Measurements from ENCODE around the gene SCO2. TPM values are rescaled to one million over a fixed set of nuclear protein-coding genes. Genes with fewer than 3 reads are reported as not detected.
A peak's percentile ranks its signal among the peaks of the same experiment; 100 is the strongest.

The SCO2 gene
- total and polyA plus RNA-seq, 9 of the 15 experiments (the other 6 are each of a cell fraction or from before 2014, with no cell fraction given): 0.34 to 4.0 (median 1.1) TPM; not detected in 3

DNA sequence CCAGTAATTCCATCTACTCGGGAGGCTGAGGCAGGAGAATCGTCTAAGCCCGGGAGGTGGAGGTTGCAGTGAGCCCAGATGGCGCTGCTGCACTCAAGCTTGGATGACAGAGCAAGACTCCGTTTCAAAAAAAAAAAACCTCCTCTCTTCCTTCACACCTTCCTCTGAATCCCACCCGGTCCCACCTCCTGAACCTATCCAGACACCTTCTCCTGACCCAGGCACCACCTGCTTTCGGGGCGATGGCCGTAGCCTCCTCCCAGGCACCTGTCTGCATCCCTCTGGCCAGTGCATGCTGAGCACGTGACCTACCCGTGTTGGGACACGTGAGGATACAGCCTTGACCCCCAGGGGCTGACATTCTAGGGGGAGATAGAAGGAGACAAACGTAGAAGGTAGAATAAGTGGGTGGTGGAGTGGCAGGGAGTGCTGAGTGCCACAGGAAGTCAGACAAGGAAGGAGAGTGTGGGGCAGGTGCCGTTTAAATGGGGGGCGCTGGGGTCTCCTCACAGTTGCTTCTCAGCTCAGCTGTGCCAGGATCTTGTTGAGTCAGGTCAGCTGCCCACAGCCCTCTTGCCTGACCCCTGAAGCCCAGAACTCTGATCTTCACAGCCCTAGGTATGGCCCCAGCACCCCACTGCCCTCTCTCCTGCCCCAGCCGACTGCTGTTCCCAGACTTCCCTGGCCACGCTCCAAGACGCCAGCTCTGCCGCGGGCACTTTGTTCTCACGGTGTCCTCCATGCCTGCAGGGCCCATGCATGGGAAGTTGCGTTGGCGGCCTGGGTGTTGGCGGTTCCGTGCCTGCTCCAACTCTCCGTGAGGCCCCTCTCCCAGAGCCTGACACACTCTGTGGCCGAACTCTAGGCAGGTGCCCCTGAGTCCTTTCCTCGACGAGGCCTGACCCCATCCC is 39.9 kb downstream of the SCO2 start (continued):
- TF ChIP-seq, protein P1, sequence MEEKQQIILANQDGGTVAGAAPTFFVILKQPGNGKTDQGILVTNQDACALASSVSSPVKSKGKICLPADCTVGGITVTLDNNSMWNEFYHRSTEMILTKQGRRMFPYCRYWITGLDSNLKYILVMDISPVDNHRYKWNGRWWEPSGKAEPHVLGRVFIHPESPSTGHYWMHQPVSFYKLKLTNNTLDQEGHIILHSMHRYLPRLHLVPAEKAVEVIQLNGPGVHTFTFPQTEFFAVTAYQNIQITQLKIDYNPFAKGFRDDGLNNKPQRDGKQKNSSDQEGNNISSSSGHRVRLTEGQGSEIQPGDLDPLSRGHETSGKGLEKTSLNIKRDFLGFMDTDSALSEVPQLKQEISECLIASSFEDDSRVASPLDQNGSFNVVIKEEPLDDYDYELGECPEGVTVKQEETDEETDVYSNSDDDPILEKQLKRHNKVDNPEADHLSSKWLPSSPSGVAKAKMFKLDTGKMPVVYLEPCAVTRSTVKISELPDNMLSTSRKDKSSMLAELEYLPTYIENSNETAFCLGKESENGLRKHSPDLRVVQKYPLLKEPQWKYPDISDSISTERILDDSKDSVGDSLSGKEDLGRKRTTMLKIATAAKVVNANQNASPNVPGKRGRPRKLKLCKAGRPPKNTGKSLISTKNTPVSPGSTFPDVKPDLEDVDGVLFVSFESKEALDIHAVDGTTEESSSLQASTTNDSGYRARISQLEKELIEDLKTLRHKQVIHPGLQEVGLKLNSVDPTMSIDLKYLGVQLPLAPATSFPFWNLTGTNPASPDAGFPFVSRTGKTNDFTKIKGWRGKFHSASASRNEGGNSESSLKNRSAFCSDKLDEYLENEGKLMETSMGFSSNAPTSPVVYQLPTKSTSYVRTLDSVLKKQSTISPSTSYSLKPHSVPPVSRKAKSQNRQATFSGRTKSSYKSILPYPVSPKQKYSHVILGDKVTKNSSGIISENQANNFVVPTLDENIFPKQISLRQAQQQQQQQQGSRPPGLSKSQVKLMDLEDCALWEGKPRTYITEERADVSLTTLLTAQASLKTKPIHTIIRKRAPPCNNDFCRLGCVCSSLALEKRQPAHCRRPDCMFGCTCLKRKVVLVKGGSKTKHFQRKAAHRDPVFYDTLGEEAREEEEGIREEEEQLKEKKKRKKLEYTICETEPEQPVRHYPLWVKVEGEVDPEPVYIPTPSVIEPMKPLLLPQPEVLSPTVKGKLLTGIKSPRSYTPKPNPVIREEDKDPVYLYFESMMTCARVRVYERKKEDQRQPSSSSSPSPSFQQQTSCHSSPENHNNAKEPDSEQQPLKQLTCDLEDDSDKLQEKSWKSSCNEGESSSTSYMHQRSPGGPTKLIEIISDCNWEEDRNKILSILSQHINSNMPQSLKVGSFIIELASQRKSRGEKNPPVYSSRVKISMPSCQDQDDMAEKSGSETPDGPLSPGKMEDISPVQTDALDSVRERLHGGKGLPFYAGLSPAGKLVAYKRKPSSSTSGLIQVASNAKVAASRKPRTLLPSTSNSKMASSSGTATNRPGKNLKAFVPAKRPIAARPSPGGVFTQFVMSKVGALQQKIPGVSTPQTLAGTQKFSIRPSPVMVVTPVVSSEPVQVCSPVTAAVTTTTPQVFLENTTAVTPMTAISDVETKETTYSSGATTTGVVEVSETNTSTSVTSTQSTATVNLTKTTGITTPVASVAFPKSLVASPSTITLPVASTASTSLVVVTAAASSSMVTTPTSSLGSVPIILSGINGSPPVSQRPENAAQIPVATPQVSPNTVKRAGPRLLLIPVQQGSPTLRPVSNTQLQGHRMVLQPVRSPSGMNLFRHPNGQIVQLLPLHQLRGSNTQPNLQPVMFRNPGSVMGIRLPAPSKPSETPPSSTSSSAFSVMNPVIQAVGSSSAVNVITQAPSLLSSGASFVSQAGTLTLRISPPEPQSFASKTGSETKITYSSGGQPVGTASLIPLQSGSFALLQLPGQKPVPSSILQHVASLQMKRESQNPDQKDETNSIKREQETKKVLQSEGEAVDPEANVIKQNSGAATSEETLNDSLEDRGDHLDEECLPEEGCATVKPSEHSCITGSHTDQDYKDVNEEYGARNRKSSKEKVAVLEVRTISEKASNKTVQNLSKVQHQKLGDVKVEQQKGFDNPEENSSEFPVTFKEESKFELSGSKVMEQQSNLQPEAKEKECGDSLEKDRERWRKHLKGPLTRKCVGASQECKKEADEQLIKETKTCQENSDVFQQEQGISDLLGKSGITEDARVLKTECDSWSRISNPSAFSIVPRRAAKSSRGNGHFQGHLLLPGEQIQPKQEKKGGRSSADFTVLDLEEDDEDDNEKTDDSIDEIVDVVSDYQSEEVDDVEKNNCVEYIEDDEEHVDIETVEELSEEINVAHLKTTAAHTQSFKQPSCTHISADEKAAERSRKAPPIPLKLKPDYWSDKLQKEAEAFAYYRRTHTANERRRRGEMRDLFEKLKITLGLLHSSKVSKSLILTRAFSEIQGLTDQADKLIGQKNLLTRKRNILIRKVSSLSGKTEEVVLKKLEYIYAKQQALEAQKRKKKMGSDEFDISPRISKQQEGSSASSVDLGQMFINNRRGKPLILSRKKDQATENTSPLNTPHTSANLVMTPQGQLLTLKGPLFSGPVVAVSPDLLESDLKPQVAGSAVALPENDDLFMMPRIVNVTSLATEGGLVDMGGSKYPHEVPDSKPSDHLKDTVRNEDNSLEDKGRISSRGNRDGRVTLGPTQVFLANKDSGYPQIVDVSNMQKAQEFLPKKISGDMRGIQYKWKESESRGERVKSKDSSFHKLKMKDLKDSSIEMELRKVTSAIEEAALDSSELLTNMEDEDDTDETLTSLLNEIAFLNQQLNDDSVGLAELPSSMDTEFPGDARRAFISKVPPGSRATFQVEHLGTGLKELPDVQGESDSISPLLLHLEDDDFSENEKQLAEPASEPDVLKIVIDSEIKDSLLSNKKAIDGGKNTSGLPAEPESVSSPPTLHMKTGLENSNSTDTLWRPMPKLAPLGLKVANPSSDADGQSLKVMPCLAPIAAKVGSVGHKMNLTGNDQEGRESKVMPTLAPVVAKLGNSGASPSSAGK (IDR thresholded peaks at IDR 0.05): peak; percentile 88
- no peak for TF ChIP-seq NFIX (CRISPR knock-in tag; IDR thresholded peaks at IDR 0.05; ENCODE audit: low read depth)
- peak; percentile 75 for TF ChIP-seq POLR2G (IDR thresholded peaks at IDR 0.05; ENCODE audit: low read depth, low read length)
- no peak for TF ChIP-seq ZNF311 (CRISPR knock-in tag; IDR thresholded peaks at IDR 0.05)
- TF ChIP-seq REST (IDR thresholded peaks at IDR 0.05; ENCODE audit: borderline replicate concordance): peak; percentile 32; the same call in 1 of the 2 replicates
- TF ChIP-seq REST (CRISPR knock-in tag; IDR thresholded peaks at IDR 0.05; ENCODE audit: low read depth): no peak
